ENCODE results near the gene NUMB.
"Not testable (repeated sequence)": the region's sequence is repeated elsewhere in the genome, so short reads cannot be mapped to it uniquely, and the experiment has no call there.

NUMB gene

DNA sequence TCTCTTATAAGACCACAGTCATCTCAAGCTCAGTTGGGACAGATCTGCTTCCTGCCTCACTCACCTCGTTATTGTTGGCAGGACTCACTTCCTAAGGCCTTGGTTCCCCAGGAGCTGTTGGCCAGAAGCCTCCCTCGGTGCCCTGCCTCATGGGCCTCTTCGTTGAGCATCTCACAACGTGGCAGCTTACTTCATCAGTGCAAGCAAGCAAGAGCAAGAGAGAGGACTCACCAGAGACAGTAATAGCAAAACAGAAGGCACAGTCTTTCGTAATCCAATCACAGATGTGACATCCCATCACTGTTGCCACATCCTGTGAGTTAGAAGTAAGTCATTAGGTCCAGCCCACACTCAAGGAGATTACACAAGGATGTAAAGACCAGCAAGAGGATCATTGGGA lies 5.1 kb upstream of the NUMB start:
- no peak for DNase-seq

DNA sequence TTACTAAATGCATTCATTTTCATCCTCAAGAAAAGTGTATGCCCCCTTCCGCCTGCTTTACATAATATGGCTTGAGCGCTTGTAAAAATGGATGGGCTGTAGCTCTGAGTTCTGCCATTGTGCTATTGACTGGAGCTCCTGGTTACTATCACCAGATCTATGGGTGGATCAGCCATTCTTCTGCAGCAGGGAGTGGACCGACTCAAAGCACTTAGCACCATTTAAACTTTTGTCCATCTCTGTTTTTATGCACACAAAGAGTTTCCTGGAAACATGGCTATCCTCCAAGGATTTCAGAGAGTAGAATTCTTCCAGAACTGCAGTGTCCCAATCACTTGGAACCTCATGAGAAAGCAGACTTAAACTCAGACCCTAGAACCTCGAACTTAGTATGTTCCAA lies 4.5 kb upstream of the NUMB start:
- DNase-seq = no peak

DNA sequence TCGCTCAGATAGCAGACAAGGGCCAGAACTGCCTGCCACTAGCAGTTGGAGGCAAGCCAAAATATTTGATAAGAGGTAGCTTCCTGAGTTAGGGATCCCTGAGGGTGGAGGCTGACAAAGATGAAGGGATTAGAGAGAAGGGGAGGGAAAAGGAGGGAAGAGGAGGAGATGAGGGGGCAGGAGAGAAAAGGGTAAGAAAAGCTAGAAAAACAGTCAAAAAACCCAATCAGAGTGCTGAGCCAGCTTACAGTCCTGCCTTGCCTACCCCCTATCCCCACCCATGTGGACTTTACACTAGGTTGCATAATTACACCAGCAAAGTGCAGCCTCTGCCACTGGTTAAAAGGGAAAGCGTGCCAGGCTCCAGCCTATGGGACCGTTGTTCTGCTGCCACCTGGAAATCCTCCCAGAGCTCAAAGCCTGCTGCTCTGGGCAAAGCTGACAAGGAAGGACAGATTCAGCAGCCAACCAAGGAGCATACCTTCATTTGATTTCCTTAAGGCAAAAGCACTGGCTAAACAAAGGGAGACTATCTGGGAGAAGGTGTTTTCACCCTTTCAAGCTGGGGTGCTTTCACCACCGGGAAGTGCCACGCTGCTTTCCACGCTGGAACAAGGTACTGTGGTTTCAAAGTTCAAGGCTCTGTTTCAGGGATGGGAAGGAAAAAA lies 3.8 kb upstream of the NUMB start:
- no peak for DNase-seq

DNA sequence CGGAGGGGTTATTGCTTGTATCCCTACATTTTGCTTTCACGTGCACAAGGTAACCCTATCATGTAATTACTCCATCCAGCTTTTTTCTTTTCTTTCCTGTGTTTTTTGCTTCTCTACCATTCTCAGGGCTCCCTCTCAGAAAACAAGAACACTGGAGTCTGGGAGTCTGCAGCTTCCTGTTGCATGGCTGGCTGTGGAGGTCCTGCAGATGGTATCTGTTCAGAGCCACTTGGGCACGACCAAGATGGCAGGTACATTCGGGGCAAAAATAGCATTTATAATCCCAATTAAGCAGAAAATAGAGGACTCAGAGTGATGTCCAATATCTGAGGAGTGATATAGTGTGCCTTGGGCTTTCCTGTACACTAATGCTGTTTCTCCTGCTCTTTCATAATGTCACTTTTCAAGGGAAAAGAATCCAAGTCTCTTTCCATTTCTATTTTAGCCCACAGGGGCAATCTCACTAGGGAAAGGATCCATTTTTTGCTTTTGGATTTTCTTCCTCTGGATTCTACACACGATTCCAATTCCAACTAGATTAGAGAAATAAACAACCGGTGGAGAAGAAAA lies 3.2 kb upstream of the NUMB start:
- DNase-seq = no peak

DNA sequence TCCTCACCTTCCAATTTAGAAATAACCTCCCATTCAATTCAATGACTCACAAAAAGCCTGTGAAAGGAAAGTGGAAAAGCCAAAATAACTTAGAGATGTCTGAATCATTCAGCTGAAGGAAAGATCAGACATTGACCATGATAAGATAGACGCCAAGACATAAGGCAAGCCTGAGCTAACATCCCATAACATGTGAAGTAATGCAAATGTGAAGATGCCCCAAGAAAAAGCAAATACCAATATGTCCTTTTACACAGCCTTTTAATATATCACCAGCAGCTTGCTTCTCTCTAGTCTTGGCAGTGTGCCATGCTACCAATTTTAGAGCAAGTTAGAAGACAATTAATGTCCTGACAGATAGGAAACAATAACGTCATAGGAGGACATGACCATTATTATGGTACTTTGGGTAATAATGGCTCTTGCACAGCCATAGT lies 2.4 kb upstream of the NUMB start:
- DNase-seq = no peak

DNA sequence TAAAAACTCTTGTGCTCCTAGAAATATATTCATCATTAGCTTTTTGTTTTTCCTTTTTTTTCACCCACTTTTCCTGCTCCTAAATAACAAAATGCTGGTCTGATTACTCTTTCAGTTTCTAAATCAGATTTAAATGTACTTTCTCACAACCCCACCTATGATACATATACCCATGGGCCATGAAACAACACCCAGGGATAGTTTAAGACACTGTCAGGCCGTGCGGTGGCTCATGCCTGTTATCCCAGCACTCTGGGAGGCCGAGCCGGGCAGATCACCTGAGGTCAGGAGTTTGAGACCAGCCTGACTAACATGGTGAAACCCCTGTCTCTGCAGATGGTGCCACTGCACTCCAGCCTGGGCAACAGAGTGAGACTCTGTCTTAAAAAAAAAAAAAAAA lies 1.6 kb upstream of the NUMB start:
- DNase-seq = no peak

DNA sequence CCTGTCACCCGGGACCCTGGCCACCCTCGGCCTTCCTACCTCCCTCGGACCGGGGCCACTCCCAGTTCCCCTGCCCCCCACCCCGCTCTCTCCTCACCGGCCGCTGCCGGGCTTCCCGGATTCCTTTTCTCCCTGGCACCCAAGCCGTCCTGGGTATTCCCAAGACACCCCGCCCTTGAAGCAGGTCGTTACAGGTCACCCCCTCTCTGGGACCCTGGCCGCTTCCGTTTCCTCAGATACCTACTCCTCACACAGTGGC lies 493 bp downstream of the NUMB start:
- DNase-seq = no peak

GRCh38 chr14:73457041-73457923 lies 1.1 kb downstream of the NUMB start:
- DNase-seq = peak; percentile 5

DNA sequence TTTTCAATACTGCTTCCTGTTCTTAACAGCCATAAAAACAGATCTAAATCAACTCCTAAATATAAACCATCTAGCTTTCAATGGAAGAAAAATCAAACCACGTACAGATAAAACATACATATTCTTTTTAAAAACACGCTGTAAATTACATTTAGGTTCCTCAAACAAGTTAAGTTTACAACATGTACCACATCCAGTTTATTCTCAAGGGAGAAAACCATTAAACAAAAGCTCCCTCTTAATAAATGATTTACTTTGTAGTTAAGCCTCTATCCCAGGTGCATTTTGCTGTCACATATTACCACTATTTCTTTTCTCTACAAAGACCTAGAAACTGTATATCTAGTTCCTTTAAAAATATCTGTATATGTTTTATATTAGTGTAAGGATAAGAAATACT lies 3.1 kb downstream of the NUMB start:
- no peak for DNase-seq

DNA sequence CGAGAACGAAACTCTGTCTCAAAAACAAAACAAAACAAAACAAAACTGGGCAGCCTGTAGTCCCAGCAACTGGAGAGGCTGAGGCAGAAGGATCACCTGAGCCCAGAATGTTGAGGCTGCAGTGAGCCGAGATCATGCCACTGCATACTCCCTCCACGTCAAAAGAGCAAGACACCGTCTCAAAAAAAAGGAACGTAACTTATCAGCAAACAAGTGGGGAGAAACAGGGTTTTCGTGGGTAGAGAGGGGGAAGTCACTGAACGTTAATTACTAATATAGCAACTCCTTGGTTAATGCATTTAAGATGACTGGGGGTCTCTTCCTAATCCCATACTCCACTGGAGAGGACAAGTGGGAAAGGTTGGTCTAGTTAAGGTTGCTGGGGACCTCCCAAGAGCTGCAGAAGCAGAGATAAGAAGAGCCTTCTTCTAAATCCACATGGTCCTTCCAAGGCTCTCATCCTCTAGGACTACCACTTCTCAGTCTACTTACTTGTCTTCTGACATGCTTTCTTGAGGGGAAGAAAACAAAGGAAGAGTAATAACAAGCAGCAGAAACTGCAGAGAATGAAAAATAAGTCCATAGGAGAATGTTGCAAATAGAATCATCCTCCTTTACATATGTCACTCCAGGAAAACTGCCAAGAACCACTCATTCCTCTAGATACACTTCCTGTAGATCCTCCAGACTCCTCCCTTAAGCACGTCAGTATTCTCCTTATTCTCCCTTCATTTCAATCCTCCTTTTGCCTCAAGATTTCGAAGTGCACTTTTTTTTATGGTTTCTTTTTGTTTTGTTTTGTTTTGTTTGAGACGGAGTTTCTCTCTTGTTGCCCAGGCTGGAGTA lies 5.8 kb downstream of the NUMB start:
- no peak for DNase-seq

DNA sequence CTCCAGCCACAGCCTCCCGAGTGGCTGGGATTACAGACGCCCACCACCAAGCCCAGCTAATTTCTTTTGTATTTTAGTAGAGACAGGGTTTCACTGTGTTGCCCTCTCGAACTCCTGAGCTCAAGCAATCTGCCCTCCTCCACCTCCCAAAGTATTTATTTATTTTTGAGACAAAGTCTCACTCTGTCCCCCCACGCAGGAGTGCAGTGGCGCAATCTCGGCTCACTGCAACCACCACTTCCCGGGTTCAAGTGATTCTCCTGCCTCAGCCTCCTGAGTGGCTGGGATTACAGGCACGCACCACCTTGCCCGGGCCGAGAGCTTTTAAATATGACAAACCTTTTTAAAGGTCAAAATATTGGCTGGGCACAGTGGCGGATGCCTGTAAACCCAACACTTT lies 14.6 kb downstream of the NUMB start:
- DNase-seq = no peak

- DNase-seq = no peak
Observed at GRCh38 chr14:73441286-73441685, 17.1 kb downstream of the NUMB start.

DNA sequence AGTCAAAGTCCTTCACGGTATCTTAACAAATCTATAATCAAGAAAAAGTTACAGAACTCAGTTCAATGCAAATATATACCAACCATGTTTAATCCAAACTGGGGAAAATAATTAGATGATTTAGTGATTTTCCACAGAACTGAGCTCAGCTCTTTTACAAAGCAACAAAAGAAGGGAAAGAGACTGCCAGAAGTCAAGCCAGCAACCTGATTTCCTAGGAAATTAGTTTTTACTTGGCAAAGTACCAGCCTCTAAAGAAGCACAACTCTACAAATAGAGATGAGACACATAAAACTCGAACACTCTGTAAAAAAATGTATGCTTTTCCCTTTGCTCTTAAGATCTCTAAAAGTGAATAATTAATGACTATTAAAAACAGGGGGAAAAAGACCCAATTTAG lies 19.4 kb downstream of the NUMB start:
- DNase-seq = no peak

DNA sequence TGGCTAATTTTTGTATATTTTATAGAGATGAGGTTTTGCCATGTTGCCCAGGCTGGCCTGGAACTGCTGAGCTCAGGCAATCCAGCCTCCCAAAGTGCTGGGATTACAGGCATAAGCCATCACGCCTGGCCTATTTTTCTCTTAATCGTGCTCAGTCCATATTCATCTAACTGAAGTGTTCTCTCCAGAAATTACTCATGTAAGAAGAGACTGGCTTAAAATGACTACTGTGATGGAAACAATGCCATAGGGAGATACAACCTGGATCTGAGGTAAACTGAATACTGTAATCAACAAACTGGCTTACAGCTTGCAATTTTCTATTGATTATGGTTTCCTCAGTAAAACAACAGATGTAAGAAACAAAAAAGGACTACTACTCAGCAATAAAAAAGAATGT lies 21.1 kb downstream of the NUMB start:
- DNase-seq = no peak

GRCh38 chr14:73432124-73432523 lies 26.2 kb downstream of the NUMB start:
- no peak for DNase-seq

DNA sequence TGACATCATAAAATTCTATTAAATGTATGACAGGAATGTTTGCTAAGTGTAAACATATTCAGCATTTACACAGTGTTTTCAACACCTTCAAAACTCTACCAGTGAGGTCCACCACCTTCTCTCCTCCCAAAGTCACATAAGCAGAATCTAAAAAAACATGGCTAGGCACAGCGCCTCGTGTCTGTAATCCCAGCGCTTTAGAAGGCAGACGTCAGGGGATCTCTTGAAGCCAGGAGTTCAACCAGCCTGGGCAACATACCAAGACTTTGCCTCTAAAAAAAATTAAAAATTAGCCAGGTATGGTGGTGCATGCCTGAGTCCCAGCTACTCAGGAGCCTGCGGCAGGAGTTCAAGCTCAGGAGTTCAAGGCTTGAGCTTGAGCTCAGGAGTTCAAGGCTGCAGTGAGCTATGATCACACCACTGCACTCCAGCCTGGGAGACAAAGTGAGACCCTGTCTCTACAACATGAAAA lies 30.0 kb downstream of the NUMB start:
- DNase-seq = no peak

GRCh38 chr14:73427516-73428264 lies 30.7 kb downstream of the NUMB start:
- no peak for DNase-seq

DNA sequence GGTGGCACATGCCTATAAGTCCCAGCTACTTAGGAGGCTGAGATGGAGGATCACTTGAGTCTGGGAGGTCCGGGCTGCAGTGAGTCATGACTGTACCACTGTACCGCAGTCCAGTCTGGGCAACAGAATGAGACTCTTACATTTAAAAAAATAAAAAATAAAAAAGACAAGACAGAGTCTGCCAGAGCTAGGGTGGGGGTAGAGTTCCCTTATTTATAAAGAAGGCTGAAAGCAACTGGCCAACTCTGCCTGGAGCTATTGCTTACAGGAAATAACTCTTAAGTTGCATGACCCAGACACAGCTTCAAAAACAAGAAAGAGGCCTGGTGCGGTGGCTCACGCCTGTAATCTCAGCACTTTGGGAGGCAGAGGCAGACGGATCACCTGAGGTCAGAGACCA lies 31.5 kb downstream of the NUMB start:
- no peak for DNase-seq

GRCh38 chr14:73424453-73424852 lies 33.9 kb downstream of the NUMB start:
- DNase-seq = no peak

GRCh38 chr14:73423092-73423491 lies 35.3 kb downstream of the NUMB start:
- not testable (repeated sequence) for DNase-seq

- no peak for DNase-seq
Observed at GRCh38 chr14:73422515-73422914, 35.8 kb downstream of the NUMB start.

GRCh38 chr14:73418227-73418626 lies 40.1 kb downstream of the NUMB start:
- no peak for DNase-seq

DNA sequence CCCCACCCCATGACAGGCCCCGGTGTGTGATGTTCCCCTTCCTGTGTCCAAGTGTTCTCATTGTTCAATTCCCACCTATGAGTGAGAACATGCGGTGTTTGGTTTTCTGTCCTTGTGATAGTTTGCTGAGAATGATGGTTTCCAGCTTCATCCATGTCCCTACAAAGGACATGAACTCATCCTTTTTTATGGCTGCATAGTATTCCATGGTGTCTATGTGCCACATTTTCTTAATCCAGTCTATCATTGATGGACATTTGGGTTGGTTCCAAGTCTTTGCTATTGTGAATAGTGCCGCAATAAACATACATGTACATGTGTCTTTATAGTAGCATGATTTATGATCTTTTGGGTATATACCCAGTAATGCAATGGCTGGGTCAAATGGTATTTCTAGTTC lies 52.1 kb downstream of the NUMB start:
- DNase-seq = not testable (repeated sequence)
